Medulla oblongata (tissue), 1 donor: ENCODE results near the gene RAD51C.
"Not testable (repeated sequence)": the region's sequence is repeated elsewhere in the genome, so short reads cannot be mapped to it uniquely, and the experiment has no call there.

Experiments used
- DNase-seq: peaks from one replicate; pipeline ENCODE4 v3.0.0-alpha.2; 2015; ENCODE audit errors: extremely low spot score

Gene RAD51C

DNA sequence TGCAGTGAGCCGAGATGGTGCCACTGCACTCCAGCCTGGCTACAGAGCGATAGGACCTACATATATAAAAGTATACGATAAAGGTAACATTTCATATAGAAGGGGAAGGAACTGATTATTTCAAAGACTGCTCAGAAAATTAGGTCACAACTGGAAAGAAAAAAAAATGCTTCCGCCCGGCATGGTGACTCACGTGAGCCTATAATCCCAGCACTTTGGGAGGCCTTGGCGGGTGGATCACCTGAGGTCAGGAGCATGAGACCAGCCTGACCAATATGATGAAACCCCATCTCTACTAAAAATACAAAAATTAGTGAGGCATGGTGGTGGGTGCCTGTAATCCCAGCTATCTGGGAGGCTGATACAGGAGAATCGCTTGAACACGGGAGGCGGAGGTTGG is 8.4 kb upstream of the RAD51C start:
- DNase-seq: no peak

DNA sequence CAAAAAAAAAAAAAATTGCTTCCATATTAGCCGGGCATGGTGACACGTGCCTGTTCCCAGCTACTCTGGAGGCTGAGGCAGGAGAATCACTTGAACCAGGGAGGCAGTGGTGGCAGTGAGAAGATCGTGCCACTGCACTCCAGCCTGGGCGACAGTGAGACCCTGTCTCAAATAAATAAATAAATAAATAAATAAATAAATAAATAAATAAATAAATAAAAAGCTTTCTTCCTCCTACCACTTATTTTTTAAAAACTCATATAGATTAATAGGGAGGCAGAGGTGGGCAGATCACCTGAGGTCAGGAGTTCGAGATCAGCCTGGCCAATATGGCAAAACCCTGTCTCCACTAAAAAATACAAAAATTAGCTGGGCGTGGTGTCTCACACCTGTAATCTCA is 7.9 kb upstream of the RAD51C start:
- DNase-seq: not testable (repeated sequence)

DNA sequence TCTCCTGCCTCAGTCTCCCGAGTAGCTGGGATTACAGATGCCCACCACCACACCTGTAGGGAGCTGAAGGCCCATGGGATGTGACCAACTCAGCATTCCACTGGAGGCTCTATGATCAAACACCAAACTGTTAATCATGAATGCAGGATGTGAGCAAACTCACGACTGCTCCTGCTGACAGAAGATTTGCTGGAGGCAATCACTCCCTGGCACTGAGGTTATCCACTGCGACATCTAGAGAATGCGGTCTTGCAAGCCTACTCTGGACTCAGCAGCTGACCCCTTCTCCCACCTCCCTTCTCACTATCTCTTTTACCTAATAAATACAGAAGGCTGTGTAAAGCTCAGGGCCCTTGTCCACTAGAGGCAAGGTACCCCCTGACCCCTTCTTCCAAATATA is 5.4 kb upstream of the RAD51C start:
- no peak for DNase-seq

DNA sequence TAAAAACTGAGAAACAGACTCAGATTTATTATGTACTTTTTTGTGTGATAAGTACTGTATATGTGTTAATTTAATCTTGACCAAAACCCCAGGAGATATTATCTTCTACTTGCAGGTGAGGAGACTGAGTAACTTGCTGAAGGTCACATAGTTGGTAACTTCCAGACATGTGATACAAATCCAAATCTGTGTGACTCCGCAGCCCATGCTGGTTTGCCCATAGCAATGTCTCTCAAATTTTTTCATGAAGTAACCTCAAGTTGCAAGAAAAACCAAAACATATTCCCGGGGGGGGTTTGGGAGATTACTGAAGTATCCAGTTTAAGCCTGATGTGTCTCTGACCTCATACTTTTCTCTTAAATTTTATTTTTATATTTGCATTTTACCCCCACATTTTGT is 3.9 kb upstream of the RAD51C start:
- DNase-seq: no peak

DNA sequence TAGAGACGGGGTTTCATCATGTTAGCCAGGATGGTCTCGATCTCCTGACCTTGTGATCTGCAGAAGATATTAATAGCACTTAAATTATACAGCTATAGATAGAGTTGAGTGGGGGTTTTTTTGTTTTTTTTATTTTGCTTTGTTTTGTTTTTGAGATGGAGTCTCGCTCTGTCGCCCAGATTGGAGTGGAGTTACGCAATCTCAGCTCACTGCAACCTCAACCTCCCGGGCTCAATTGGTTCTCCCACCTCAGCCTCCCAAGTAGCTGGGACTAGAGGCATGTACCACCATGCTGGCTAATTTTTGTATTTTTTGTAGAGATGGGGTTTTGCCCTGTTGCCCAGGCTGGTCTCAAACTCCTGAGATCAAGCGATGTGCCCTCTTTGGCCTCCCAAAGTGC is 2.4 kb upstream of the RAD51C start:
- not testable (repeated sequence) for DNase-seq

DNA sequence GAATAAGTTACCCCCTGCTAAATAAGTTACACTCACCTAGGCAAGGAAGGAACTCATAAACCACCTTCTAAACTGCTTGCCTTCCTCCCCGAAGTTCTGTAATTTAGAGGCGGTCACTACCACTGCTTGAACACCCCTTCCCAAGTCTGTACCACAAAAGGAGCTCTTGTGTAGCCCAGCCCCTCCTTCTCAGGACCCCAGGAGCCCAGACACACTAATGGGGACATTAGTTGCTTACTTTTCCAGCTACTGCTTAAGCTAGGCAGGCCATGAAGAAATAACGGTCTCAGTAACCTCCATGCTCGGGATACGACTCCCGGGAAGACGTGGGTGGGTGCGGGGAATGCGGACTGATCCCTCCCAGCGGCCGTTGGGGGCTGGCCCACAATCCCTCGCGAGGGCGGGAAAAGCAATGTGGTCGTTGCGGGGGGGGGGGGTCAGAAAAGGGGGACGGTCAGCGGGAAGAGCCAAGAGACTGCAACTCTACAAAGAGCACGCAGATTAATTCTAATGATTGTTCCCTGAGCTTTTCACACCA is 632 bp upstream of the RAD51C start, which contains the start of gene TEX14:
Gene TEX14 (minus strand): TSS at position 345 of the 538 bp plus-strand sequence. CDS start 40,044 bp downstream, outside the sequence.
- DNase-seq: peak; percentile 4

DNA sequence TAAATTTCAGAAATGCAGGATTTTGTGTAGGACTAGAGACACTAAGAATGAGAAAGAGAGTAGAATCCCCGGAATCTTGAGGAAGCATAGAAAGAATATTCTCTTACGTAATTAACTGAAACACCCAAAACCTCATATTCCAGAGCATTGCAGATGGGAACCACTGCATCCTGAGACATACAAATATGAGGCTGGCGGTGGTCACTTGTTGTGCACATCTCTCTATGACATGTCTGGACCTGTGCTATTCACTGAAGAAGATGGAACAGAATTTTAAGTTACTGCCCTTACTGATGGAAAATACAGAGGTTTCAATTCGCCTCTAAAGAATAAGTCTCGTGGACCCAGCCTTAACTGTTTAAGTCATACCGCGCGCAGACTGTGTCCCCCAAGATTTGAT is 806 bp downstream of the RAD51C start:
- DNase-seq: no peak

DNA sequence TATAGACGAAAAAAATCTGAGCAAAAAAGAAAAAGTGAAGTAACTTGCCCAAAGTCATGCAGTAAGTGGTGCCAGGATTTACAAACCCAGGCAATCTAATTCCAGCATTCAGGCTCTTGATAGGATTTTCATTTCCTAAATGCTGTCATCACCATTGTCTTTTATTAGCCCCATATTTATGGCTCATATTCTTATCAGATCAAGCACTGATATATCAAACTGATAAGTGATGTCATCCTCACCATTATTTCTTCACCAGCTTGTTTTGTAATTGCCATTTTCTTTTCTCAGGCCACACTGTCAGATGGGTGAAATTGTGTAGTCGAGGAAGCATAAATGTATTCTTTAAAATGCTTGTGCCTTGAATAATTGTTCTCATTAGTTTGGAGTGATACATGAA is 1.3 kb downstream of the RAD51C start:
- no peak for DNase-seq

DNA sequence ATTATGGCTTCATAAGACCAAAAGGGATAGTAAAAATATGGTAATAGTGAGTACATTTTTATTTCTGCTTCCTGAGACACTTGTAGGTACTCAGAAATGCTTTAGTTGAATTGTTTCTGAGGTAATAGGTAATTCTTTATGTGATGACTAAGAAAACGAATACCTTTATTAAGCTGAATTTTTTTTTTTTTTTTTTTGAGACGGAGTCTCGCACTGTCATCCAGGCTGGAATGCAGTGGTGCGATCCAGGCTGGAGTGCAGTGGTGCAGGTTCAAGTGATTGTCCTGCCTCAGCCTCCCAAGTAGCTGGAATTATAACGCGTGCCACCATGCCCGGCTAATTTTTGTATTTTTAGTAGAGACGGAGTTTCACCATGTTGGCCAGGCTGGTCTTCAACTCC is 1.9 kb downstream of the RAD51C start:
- no peak for DNase-seq

DNA sequence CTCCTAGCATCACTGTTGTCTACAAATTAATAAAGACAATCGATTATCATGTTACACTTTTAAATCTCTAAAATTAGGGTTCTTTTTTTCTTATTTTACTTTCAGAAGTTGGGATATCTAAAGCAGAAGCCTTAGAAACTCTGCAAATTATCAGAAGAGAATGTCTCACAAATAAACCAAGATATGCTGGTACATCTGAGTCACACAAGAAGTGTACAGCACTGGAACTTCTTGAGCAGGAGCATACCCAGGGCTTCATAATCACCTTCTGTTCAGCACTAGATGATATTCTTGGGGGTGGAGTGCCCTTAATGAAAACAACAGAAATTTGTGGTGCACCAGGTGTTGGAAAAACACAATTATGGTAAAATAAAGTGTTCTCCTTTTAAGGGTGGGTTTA is 2.4 kb downstream of the RAD51C start:
- DNase-seq: no peak

DNA sequence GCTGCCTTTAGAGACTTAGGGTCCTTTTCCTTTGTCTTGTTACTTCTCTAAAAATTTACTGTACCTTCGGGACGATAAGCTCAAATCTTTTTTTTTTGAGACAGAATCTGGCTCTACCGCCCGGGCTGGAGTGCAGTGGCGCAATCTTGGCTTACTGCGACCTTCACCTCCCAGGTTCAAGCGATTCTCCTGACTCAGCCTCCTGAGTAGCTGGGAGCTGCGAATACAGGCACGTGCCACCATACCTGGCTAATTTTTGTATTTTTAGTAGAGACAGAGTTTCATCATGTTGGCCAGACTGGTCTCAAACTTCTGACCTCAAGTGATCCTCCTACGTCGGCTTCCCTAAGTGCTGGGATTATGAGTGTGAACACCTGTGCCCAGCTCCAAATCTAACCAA is 7.4 kb downstream of the RAD51C start:
- DNase-seq: no peak

DNA sequence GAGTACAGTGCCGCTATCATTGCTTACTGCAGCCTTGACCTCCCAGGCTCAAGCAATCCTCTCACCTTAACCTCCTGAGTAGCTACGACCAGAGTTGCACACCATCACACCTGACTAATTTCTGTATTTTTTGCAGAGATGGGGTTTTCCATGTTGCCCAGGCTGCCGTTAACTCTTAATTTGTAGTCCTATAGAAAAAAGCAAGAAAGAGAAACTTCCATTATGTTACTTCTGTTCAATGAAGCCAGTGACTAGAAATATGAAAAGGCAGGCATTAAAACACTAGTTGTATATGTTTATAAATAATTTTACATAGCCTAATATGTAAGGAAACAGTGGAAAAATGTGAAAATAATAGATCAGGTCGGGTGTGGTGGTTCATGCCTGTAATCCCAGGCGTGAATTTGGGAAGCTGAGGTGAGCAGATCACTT is 9.7 kb downstream of the RAD51C start:
- no peak for DNase-seq

DNA sequence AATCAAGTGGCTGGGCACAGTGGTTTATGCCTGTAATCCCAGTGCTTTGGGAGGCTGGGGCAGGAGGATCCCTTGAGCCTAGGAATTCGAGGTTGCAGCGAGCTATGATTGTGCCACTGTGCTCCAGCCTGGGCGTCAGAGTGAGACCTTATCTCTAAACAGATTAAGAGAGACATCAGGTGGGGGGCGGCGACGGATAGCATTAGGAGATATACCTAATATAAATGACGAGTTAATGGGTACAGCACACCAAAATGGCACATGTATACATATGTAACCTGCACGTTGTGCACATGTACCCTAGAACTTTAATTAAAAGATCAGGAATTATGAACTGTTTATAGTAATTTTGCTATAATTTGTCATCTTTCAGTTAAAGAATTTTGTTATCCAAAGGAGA is 10.3 kb downstream of the RAD51C start:
- no peak for DNase-seq

DNA sequence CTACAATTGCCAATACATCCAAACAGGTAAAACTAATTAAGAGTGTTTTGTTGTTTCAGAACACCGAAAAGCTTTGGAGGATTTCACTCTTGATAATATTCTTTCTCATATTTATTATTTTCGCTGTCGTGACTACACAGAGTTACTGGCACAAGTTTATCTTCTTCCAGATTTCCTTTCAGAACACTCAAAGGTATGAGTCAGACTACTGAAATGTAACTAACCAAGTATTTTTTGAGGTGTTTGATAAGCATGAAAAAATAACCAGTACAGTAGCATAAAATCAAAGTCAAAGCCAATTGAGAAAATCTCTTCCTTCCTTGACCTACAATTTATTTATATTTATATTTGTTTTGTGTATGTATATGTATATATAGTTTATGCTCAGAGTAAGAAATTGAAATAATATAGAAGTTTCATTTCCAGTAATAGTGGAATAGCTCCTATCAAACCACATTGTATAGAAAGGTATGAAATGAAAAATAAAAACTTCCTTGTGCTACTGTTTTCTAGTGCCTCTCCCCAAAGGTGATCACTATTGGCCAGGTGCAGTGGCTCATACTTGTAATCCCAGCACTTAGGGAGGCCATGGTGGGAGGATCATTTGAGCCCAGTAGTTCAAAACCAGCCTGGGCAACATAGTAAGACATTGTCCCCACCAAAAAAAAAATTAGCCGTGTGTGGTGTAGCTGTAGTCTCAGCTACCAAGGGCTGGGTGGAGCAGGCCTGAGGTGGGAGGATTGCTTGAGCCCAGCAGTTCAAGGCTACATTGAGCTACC is 10.9 kb downstream of the RAD51C start:
- DNase-seq: no peak

DNA sequence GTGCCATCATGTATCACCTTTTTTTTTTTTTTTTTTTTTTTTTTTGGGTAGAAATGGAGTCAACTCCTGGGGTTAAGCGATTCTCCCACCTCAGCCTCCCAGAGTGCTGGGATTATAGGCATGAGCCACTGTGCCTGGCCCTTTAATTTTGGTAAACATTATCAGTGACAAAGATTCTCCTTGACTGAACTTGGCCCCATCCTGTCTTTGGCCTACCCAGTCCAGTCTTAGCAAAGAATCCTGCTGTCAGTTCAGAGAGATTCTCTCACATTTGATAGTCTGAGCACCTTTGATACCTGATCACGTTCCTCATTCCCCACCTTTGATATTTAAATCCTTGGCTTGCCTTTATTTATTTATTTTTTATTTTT is 11.5 kb downstream of the RAD51C start:
- DNase-seq: no peak

DNA sequence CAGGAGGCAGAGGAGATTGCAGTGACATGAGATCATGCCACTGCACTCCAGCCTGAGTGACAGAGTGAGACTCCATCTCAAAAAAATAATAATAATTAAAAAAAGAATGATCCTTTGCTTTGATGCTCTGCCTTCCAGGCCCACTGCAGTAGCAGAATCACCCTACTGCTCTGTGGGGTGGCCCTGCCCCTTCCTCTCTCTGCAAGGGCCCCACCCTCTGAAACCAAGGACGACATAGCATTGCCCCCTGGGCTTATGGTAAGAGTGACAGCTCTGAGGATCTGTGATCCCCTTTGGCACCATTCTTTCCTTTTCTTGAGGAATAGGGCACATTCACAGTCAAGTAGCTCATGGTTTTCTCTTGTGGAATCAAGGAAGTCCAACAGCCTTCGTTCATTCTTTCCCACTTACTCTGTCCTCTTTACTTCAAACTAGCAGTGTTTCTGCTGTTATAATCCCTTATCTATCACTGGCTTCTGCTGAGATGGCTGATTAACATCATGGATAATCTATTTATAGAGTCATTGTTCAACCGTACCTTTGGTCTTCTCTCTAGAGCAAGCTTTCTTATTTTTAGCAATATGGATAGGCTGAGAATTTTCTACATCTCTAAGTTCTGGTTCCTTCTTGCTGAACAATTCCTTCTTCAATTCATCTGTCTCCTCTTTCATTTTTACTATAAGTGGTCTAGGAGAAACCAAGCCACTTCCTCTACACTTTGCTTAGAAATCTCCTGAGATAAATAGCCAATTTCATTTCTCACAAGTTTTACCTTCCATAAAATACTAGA is 14.1 kb downstream of the RAD51C start:
- no peak for DNase-seq

DNA sequence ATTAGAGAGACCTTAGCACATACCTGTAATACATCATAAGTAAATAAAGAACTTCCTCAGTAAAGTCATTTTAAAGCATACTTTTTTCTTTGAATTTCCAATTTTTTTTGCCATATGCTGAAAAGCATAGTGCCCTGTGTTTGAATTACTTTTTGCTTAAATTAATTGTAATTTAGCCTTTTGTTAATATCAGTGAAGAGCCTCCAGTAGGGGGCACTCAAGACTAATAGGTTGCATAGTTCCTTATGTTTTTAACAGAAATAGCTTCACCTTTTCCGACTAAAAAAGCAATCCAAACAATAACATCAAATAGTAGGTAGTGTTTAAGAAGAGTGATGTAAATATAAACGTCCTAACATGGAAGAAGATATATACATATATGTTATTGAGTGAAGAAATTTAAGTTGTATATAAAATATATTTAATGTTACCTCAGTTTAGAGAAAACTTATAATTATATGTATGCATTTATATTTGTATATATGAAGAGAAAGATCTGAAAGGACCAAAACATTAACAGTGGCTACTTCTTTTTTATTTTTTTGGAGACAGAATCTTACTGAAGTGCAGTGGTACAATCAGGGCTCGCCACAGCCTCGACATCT is 18.6 kb downstream of the RAD51C start:
- peak; percentile 74 for DNase-seq

DNA sequence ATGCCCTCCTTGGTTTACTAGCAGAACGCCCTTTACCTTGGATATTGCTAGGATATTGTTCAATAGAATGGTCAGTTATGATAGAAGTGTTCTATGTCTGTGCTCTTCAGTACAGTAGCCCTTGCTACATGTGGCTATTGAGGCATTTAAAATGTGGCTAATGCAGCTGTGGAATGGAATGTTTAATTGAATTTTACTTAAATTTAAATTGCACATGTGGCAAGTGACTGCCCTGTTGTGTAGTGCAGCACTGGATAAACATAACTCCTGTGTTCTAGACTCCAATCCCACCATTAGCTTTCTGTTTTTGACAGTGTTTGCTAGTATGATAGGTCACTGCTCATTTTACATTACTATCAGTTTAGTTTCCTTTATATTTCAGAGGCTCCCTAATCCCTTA is 29.9 kb downstream of the RAD51C start:
- DNase-seq: no peak

DNA sequence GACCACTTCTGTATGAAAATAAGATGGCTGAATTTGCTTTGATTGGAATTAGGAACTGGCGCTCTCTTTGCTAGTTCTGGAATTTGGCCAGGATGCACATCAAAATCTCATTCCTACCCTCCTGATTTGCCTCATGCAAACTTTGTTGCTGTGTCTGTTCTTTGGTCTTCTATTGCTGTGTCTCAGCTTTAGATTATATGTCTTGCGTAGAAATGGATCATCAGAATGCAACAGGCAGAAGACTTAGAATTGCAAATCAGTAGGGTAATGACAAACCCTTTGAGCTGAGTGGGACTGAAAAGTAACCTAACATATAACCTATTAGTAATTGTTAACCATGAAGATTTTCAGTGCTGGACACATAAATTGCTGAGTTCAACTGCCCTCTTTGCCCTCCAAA is 30.3 kb downstream of the RAD51C start:
- DNase-seq: no peak

DNA sequence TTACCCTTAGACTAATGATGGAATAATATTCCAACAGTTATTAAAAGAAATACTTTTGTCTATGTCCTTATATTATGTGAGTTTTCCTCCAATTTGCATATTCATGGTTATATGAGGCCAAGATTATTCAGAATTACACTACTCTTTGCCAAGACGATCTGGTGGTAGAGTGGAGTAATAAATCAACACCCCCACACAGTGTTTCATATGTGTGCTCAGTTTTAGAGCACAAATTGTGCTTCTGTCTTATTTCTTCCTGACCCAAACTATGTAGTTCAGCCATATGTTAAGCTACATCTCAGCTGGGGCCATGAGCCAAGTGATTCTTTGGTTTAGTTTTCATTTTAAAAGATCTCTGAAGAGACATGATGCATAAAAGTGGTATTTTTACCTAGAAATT is 36.4 kb downstream of the RAD51C start:
- no peak for DNase-seq

DNA sequence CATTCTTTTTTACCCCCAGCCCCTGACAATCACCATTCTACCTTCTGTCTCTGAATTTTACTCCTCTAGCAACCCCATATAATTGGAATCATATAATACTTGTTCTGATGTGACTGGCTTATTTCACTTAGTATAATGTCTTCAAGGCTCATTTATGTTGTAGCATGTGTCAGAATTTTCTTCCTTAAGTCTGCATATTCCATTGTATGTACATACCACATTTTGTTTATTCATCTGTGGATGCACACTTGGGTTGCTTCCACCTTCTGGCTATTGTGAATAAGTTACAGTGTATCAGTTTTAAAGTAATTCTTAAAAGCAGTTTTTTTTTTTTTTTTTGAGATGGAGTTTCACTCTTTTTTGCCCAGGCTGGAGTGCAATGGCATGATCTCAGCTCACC is 38.5 kb downstream of the RAD51C start:
- no peak for DNase-seq

DNA sequence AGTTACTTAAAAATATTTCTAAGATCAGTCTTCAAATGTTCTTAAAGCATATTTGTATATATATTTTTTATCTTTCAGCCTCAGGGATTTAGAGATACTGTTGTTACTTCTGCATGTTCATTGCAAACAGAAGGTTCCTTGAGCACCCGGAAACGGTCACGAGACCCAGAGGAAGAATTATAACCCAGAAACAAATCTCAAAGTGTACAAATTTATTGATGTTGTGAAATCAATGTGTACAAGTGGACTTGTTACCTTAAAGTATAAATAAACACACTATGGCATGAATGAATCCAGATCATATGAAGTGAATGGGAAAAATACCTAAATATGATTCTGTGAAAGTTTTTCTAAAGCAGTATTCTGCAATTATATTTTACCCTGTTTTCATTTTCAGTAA is 41.6 kb downstream of the RAD51C start:
- no peak for DNase-seq

DNA sequence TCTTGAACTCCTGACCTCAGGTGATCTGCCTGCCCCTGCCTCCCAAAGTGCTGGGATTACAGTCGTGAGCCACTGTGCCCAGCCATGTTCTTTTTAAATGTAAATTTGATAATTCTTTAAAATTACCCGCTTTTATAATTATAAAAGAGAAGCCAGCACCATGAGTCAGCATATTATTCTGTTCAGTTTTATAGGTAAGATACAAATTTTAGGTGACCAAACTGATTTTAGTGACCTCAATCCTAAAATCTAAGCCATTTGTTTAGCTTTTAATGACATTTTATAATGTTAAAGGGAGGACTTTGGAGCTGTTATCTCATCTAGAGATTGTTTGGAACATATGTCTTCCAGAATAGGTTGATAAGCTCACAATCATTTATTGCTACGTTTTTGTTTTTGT is 42.4 kb downstream of the RAD51C start:
- no peak for DNase-seq
